Neural progenitor cell (in vitro differentiated cells): Measurements from ENCODE around the gene CRACR2B. TPM values are rescaled to one million over a fixed set of nuclear protein-coding genes. Genes with fewer than 3 reads are reported as not detected.

ENCODE experiments used
- DNase-seq: peaks from one replicate; pipeline ENCODE4 v3.0.0-alpha.2; 2016; ENCODE audit warnings: low spot score
- H2AFZ ChIP-seq: fragments of 200-600 bp; sonication (generic); replicated peaks from 2 replicates; pipeline ENCODE4 v1.6.1; 2016; ENCODE audit warnings: antibody characterized with exemption
- H3F3A ChIP-seq: fragments of 200-600 bp; sonication (generic); 2 replicates; pipeline ENCODE4 v1.6.1; 2016; ENCODE audit warnings: antibody characterized with exemption, low read depth
- H3K27ac ChIP-seq: fragments of 200-600 bp; sonication (generic); 2 replicates; pipeline ENCODE4 v1.5.1; 2016; ENCODE audit warnings: mild to moderate bottlenecking
- H3K27me3 ChIP-seq: fragments of 200-600 bp; sonication (generic); 2 replicates; pipeline ENCODE4 v1.6.1; 2016; ENCODE audit warnings: mild to moderate bottlenecking, moderate library complexity
- H3K36me3 ChIP-seq: fragments of 200-600 bp; sonication (generic); 2 replicates; pipeline ENCODE4 v1.5.1; 2016
- H3K4me1 ChIP-seq: fragments of 200-600 bp; sonication (generic); 2 replicates; pipeline ENCODE4 v1.6.1; 2016; ENCODE audit warnings: mixed run types
- H3K4me2 ChIP-seq: fragments of 200-600 bp; sonication (generic); 2 replicates; pipeline ENCODE4 v1.6.1; 2016
- H3K4me3 ChIP-seq: fragments of 200-600 bp; sonication (generic); 2 replicates; pipeline ENCODE4 v1.5.1; 2016
- H3K79me2 ChIP-seq: fragments of 200-600 bp; sonication (generic); 2 replicates; pipeline ENCODE4 v1.6.1; 2016; ENCODE audit warnings: low read depth
- H3K9ac ChIP-seq: fragments of 200-600 bp; sonication (generic); 2 replicates; pipeline ENCODE4 v1.6.1; 2016
- H3K9me3 ChIP-seq: fragments of 200-600 bp; sonication (generic); 2 replicates; pipeline ENCODE4 v1.5.1; 2016; ENCODE audit warnings: low read depth
- H4K20me1 ChIP-seq: fragments of 200-600 bp; sonication (generic); 2 replicates; pipeline ENCODE4 v1.6.1; 2016; ENCODE audit warnings: low read depth
- H3K27ac Mint-ChIP-seq: 3 replicates; pipeline ENCODE4 v1.8.0; 2021; ENCODE audit warnings: mixed read lengths
- H3K27me3 Mint-ChIP-seq: 2 replicates; pipeline ENCODE4 v1.8.0; 2022; ENCODE audit warnings: low read depth, mild to moderate bottlenecking, inconsistent platforms, moderate library complexity, mixed read lengths; ENCODE audit not compliant: insufficient read depth
- H3K36me3 Mint-ChIP-seq: 3 replicates; pipeline ENCODE4 v1.8.0; 2021; ENCODE audit warnings: mixed read lengths
- H3K4me1 Mint-ChIP-seq: 3 replicates; pipeline ENCODE4 v1.8.0; 2021; ENCODE audit warnings: mixed read lengths
- H3K4me3 Mint-ChIP-seq: 3 replicates; pipeline ENCODE4 v1.8.0; 2021; ENCODE audit warnings: mild to moderate bottlenecking, moderate library complexity, mixed read lengths
- H3K9me3 Mint-ChIP-seq: 3 replicates; pipeline ENCODE4 v1.8.0; 2020; ENCODE audit warnings: mixed read lengths
- EZH2 ChIP-seq: fragments of 200-600 bp; sonication (generic); IDR thresholded peaks from 2 replicates; pipeline ENCODE4 v1.6.1; 2017; ENCODE audit warnings: antibody characterized with exemption, mild to moderate bottlenecking, moderate library complexity
- EZH2phosphoT487 ChIP-seq: fragments of 200-600 bp; sonication (generic); IDR thresholded peaks from 2 replicates; pipeline ENCODE4 v1.6.1; 2017; ENCODE audit warnings: antibody characterized with exemption
- total RNA-seq: library from RNA; depleted of rRNA; stranded (reverse); fragments of >200 nt; gene quantifications from 2 replicates; pipeline ENCODE4 v1.2.3, GENCODE V29; 2015; ENCODE audit warnings: low replicate concordance
- TF ChIP-seq, protein P1 (sequence below): fragments of 200-600 bp; sonication (generic); IDR thresholded peaks from 2 replicates; pipeline ENCODE4 v1.5.1; 2017; ENCODE audit warnings: antibody characterized with exemption, mild to moderate bottlenecking

CRACR2B gene
- total RNA-seq, 1 donor from 2014 or later: 3.9 TPM

DNA sequence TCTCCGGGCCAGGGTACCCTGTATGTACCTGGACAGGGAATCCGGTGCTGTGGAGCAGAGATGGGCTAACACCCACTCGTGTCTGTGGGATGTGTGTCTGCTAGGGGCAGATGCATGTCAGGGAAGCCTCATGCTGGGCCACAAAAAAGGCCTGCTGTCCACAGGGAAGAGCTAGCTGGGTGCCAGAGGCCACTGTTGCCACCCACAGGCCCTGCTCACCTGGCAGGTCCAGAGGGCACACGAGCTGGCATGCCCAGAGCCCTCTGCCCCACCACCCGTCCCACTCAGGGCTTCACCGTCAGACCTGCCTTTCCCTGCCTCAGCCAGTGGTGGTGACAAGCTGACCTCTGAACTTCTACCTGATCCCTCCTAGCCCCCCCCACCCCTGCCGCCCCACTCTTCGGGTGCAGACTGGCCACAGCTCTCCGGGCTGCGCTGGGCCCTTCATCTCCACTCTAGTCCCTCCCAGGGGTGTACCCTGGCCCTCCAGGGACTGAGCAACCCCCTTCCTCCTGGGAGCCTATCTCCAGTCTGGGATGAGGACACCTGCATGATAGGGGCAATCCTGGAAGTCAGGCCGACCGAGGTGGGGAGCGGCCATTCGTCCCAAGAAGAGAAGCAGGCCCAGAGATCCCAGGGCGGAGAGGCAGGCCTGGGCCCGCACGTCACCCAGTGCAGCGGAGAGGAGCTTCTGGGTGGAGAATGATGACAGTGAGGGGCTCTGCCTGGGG, 31.0 kb upstream of the CRACR2B start:
- Histone ChIP-seq H2AFZ (no peak overlapping the region), H3K79me2 (peaks cover 14% of the 10 kb centered on the region), H3K4me3 (peak overlapping the region; percentile 78), H3K4me2 (peak overlapping the region; percentile 79), H3F3A (peaks cover 9% of the 10 kb centered on the region), H3K27me3 (no peaks in the 10 kb centered on the region), H4K20me1 (peaks cover 31% of the 10 kb centered on the region), H3K9me3 (no peaks in the 10 kb centered on the region), H3K4me1 (peaks cover 13% of the 10 kb centered on the region), H3K9ac (no peak overlapping the region), H3K36me3 (no peaks in the 10 kb centered on the region), H3K27ac (no peak overlapping the region)
- TF ChIP-seq, protein P1, sequence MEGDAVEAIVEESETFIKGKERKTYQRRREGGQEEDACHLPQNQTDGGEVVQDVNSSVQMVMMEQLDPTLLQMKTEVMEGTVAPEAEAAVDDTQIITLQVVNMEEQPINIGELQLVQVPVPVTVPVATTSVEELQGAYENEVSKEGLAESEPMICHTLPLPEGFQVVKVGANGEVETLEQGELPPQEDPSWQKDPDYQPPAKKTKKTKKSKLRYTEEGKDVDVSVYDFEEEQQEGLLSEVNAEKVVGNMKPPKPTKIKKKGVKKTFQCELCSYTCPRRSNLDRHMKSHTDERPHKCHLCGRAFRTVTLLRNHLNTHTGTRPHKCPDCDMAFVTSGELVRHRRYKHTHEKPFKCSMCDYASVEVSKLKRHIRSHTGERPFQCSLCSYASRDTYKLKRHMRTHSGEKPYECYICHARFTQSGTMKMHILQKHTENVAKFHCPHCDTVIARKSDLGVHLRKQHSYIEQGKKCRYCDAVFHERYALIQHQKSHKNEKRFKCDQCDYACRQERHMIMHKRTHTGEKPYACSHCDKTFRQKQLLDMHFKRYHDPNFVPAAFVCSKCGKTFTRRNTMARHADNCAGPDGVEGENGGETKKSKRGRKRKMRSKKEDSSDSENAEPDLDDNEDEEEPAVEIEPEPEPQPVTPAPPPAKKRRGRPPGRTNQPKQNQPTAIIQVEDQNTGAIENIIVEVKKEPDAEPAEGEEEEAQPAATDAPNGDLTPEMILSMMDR: no peak
- TF ChIP-seq EZH2: no peak
- TF ChIP-seq EZH2phosphoT487: no peak
- peak overlapping the region; percentile 93 for H3K4me3 Mint-ChIP-seq
- DNase-seq: no peak
- H3K36me3 Mint-ChIP-seq: no peaks in the 10 kb centered on the region
- no peaks in the 10 kb centered on the region for H3K9me3 Mint-ChIP-seq
- H3K4me1 Mint-ChIP-seq: peaks cover 14% of the 10 kb centered on the region
- no peak overlapping the region for H3K27ac Mint-ChIP-seq
- peaks cover 4% of the 10 kb centered on the region for H3K27me3 Mint-ChIP-seq

DNA sequence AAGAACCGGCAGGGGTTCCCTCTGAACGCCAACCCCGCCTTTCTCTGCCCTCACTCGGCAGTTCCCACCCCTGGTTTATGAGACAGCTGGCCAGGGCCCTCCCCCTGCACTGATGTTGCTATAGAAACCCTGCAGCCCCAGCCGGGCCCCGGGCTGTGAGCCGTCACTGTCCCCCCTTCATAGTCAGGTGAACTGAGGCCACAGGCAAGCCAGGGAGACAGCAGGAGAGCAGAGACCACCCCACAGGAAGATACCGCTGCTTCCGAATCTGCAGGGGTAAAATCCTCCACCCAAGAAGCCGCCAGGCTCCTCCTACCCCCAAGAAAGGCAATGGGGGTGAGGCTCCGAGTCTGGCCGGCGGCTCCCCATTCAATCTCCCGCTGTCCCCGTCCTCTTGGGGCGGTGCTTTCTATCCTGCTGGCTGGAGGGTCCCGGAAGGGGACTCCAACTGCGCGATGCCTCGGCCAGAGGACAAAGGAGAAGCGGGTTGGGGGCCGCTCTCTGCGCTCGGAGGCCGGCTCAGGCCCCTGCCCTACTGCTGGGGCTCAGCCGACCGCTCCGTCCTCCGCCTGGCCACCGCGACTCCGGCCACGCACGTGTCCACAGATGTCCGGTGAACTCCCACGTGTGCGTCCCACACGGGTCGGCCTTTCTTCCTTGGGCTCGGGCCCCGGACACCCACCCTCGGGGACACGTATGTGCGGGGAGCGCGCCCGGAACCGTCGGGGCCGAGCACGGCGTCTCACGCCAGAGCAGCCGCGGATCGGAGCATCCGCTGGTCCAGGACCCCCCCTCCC, 30.2 kb upstream of the CRACR2B start:
- peak; percentile 84 for DNase-seq
- H3K36me3 Mint-ChIP-seq: no peaks in the 10 kb centered on the region
- Histone ChIP-seq H3K9ac (peak overlapping the region; percentile 47), H2AFZ (no peak overlapping the region), H3K4me3 (peak overlapping the region; percentile 78), H3F3A (peaks cover 9% of the 10 kb centered on the region), H4K20me1 (peaks cover 31% of the 10 kb centered on the region), H3K27me3 (no peaks in the 10 kb centered on the region), H3K27ac (no peak overlapping the region), H3K9me3 (no peaks in the 10 kb centered on the region), H3K4me1 (peaks cover 13% of the 10 kb centered on the region), H3K4me2 (peak overlapping the region; percentile 79), H3K79me2 (peaks cover 14% of the 10 kb centered on the region), H3K36me3 (no peaks in the 10 kb centered on the region)
- TF ChIP-seq, protein P1: no peak
- no peak for TF ChIP-seq EZH2
- TF ChIP-seq EZH2phosphoT487: no peak
- peak overlapping the region; percentile 93 for H3K4me3 Mint-ChIP-seq
- H3K27me3 Mint-ChIP-seq: peaks cover 4% of the 10 kb centered on the region
- peaks cover 14% of the 10 kb centered on the region for H3K4me1 Mint-ChIP-seq
- H3K9me3 Mint-ChIP-seq: no peaks in the 10 kb centered on the region
- no peak overlapping the region for H3K27ac Mint-ChIP-seq

DNA sequence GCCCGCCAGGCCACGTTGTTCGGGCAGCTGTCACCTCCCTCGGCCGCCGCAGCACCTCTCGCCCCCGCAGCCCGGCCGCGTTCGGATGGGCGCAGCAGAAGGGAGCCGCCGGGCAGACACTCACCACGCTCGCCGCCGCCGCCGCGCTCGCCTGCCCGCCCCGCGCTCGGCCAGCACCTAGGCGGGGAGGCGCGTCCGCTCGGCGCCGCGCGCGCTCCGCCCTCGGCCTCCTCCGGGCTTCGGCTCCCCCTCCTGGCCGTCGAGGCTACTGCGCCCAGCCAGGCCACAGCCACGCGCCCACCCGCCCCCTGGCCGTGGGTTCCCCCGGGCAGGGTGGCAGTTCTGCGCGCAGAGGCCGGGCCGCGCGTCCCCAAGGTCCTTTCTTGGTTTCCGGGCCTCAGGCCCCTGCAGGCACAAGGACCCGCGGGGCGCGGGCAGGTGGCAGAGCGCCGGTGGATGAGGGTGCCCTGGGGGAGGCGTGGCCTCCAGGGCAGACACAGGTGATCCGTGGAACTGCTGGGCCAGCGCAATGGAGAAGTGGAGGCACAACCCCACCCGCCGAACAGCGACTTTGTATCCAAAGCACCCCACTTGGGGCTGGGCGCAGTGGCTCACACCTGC, 29.5 kb upstream of the CRACR2B start, which contains the start of gene SLC25A22:
TSS of gene SLC25A22 (minus strand) at position 189 of the 621 bp plus-strand sequence. CDS start 3,275 bp downstream, outside the sequence.
- H3K36me3 Mint-ChIP-seq: no peaks in the 10 kb centered on the region
- Histone ChIP-seq H3K9ac (peak within 1 kb of the TSS; percentile 47), H3K4me1 (peaks cover 13% of the 10 kb centered on the region), H3K36me3 (no peaks in the 10 kb centered on the region), H3K4me3 (peak within 1 kb of the TSS; percentile 78), H3K9me3 (no peaks in the 10 kb centered on the region), H4K20me1 (peaks cover 31% of the 10 kb centered on the region), H3K27ac (no peak within 1 kb of the TSS), H2AFZ (no peak within 1 kb of the TSS), H3K79me2 (peaks cover 14% of the 10 kb centered on the region), H3K27me3 (no peaks in the 10 kb centered on the region), H3K4me2 (peak within 1 kb of the TSS; percentile 79), H3F3A (peaks cover 9% of the 10 kb centered on the region)
- peak within 1 kb of the TSS; percentile 93 for H3K4me3 Mint-ChIP-seq
- no peak within 1 kb of the TSS for H3K27ac Mint-ChIP-seq
- H3K9me3 Mint-ChIP-seq: no peaks in the 10 kb centered on the region
- peaks cover 4% of the 10 kb centered on the region for H3K27me3 Mint-ChIP-seq
- peak; percentile 93 for DNase-seq
- TF ChIP-seq EZH2phosphoT487 (no peak), EZH2 (no peak)
- TF ChIP-seq, protein P1: peak; percentile 75
- peaks cover 14% of the 10 kb centered on the region for H3K4me1 Mint-ChIP-seq
